ENCODE measurements around the gene ZFP36L1. TPM values are rescaled to one million over a fixed set of nuclear protein-coding genes. Genes with fewer than 3 reads are reported as not detected.

The ZFP36L1 gene
- total and polyA plus RNA-seq, 10 donors: 65.7 to 443 (median 305) TPM

- Histone ChIP-seq H3K4me1 (peaks cover 0 to 28% (median 3%) of the 10 kb centered on the region in 6 donors), H3K36me3 (no peaks in the 10 kb centered on the region), H3K27me3 (replicated peaks in 1 of 7) (peaks cover 0 to 3% (median 0%) of the 10 kb centered on the region in 7 donors), H3K9me3 (no peaks in the 10 kb centered on the region), H3K4me3 (no peak overlapping the region), H3K27ac (no peak overlapping the region)
- intact Hi-C loops (cut with DNase I; ENCODE audit: low total_unique reads): no loop called here
- no peak for DNase-seq
- no peak for TF ChIP-seq POLR2AphosphoS5 (IDR thresholded peaks at IDR 0.05)
- no peak for TF ChIP-seq POLR2A (IDR thresholded peaks at IDR 0.05)
- TF ChIP-seq CTCF (IDR thresholded peaks at IDR 0.05 in 8 of 11, conservative IDR thresholded peaks at IDR 0.05 in 3 of 11): no peak
- WGBS, 5 donors: 85 to 93% (median 88%) methylated on average over 11 of the region's 11 CpGs
These were observed 43.1 kb downstream of the ZFP36L1 start for GRCh38 chr14:68749487-68750475.

GRCh38 chr14:68748691-68749090 lies 44.2 kb downstream of the ZFP36L1 start:
- Histone ChIP-seq H3K9me3 (no peaks in the 10 kb centered on the region), H3K4me3 (no peak overlapping the region)

GRCh38 chr14:68748260-68748659 lies 44.6 kb downstream of the ZFP36L1 start:
- Histone ChIP-seq H3K9me3 (no peaks in the 10 kb centered on the region), H3K4me3 (no peak overlapping the region), H3K27ac (no peak overlapping the region), H3K36me3 (no peaks in the 10 kb centered on the region), H3K4me1 (peaks cover 0 to 24% (median 3%) of the 10 kb centered on the region in 6 donors), H3K27me3 (replicated peaks in 1 of 7) (peaks cover 0 to 7% (median 0%) of the 10 kb centered on the region in 7 donors)
- no peak for DNase-seq
- no peak for TF ChIP-seq POLR2A (IDR thresholded peaks at IDR 0.05)
- no peak for TF ChIP-seq POLR2AphosphoS5 (IDR thresholded peaks at IDR 0.05)
- no peak for TF ChIP-seq CTCF (IDR thresholded peaks at IDR 0.05 in 8 of 11, conservative IDR thresholded peaks at IDR 0.05 in 3 of 11)
- intact Hi-C loops (cut with DNase I; ENCODE audit: low total_unique reads): no loop called here
- 85 to 95% (median 88%) methylated on average over 10 of the region's 10 CpGs for WGBS, 5 donors

More at GRCh38 chr14:68748691-68749090, 44.2 kb downstream of the ZFP36L1 start:
- Histone ChIP-seq H3K27me3 (replicated peaks in 1 of 7) (peaks cover 0 to 7% (median 0%) of the 10 kb centered on the region in 7 donors), H3K27ac (no peak overlapping the region), H3K4me1 (peaks cover 0 to 24% (median 3%) of the 10 kb centered on the region in 6 donors), H3K36me3 (no peaks in the 10 kb centered on the region)
- intact Hi-C loops (cut with DNase I; ENCODE audit: low total_unique reads): no loop called here
- TF ChIP-seq POLR2AphosphoS5 (IDR thresholded peaks at IDR 0.05): no peak
- no peak for TF ChIP-seq POLR2A (IDR thresholded peaks at IDR 0.05)
- no peak for TF ChIP-seq CTCF (IDR thresholded peaks at IDR 0.05 in 8 of 11, conservative IDR thresholded peaks at IDR 0.05 in 3 of 11)
- WGBS, 5 donors: 91 to 98% (median 95%) methylated on average over 5 of the region's 5 CpGs
- no peak for DNase-seq

GRCh38 chr14:68747393-68747792 lies 45.5 kb downstream of the ZFP36L1 start:
- intact Hi-C loops (cut with DNase I; ENCODE audit: low total_unique reads): no loop called here
- Histone ChIP-seq H3K4me1 (peaks cover 0 to 24% (median 3%) of the 10 kb centered on the region in 6 donors), H3K4me3 (no peak overlapping the region), H3K27ac (peak overlapping the region in 1 of 8 donors; percentile 3), H3K36me3 (no peaks in the 10 kb centered on the region), H3K9me3 (no peaks in the 10 kb centered on the region), H3K27me3 (replicated peaks in 1 of 7) (peaks cover 0 to 7% (median 0%) of the 10 kb centered on the region in 7 donors)
- TF ChIP-seq CTCF (IDR thresholded peaks at IDR 0.05 in 8 of 11, conservative IDR thresholded peaks at IDR 0.05 in 3 of 11): no peak
- TF ChIP-seq POLR2AphosphoS5 (IDR thresholded peaks at IDR 0.05): no peak
- no peak for DNase-seq
- 85 to 96% (median 92%) methylated on average over 5 of the region's 5 CpGs for WGBS, 5 donors

Measured in spleen (tissue), 11 donors.